IMR-90 (cell line): ENCODE data around the gene PYGM.

ENCODE experiments used
- BHLHE40 ChIP-seq: fragments of 150-350 bp; IDR thresholded peaks from 2 replicates; pipeline ENCODE4 v1.6.1; 2016; ENCODE audit warnings: mild to moderate bottlenecking, low read depth, low read length
- CEBPB ChIP-seq: IDR thresholded peaks from 2 replicates; pipeline ENCODE4 v1.6.1; 2012; ENCODE audit warnings: low read depth, low read length, improper control_type of control experiment
- CTCF ChIP-seq: conservative IDR thresholded peaks from 2 replicates; pipeline ENCODE4 v1.5.1; 2012; ENCODE audit warnings: mild to moderate bottlenecking, low read depth, low read length, improper control_type of control experiment
- ELK1 ChIP-seq: fragments of 150-350 bp; IDR thresholded peaks from 2 replicates; pipeline ENCODE4 v1.6.1; 2016; ENCODE audit warnings: low read depth, mild to moderate bottlenecking, low read length, moderate library complexity, borderline replicate concordance
- MAFK ChIP-seq: IDR thresholded peaks from 2 replicates; pipeline ENCODE4 v1.6.1; 2012; ENCODE audit warnings: low read depth, low read length, improper control_type of control experiment
- MAZ ChIP-seq: IDR thresholded peaks from 2 replicates; pipeline ENCODE4 v1.6.1; 2012; ENCODE audit warnings: low read depth, mild to moderate bottlenecking, low read length, improper control_type of control experiment, moderate library complexity, borderline replicate concordance
- MXI1 ChIP-seq: IDR thresholded peaks from 2 replicates; pipeline ENCODE4 v1.6.1; 2012; ENCODE audit warnings: low read depth, mild to moderate bottlenecking, low read length, moderate library complexity, borderline replicate concordance
- NFE2L2 ChIP-seq: fragments of 150-350 bp; IDR thresholded peaks from 2 replicates; pipeline ENCODE4 v1.6.1; 2016; ENCODE audit warnings: low read depth, mild to moderate bottlenecking, low read length
- POLR2A ChIP-seq: IDR thresholded peaks from 2 replicates; pipeline ENCODE4 v1.6.1; 2012; ENCODE audit warnings: mild to moderate bottlenecking, low read depth, low read length
- RAD21 ChIP-seq: IDR thresholded peaks from 2 replicates; pipeline ENCODE4 v1.6.1; 2012; ENCODE audit warnings: low read length, improper control_type of control experiment
- RCOR1 ChIP-seq: IDR thresholded peaks from 2 replicates; pipeline ENCODE4 v1.6.1; 2012; ENCODE audit warnings: mild to moderate bottlenecking, low read length, improper control_type of control experiment; ENCODE audit not compliant: insufficient replicate concordance
- RFX5 ChIP-seq: IDR thresholded peaks from 2 replicates; pipeline ENCODE4 v1.8.0; 2012; ENCODE audit warnings: low read depth, mild to moderate bottlenecking, low read length, moderate library complexity
- SMC3 ChIP-seq: fragments of 150-350 bp; IDR thresholded peaks from 2 replicates; pipeline ENCODE4 v1.6.1; 2016; ENCODE audit warnings: low read depth, mild to moderate bottlenecking, antibody characterized with exemption, low read length, moderate library complexity
- USF2 ChIP-seq: fragments of 150-350 bp; IDR thresholded peaks from 2 replicates; pipeline ENCODE4 v1.6.1; 2017; ENCODE audit warnings: mild to moderate bottlenecking, antibody characterized with exemption, low read length, low read depth

- TF ChIP-seq USF2 = no peak
- no peak for TF ChIP-seq MXI1
- TF ChIP-seq CTCF = no peak
- no peak for TF ChIP-seq POLR2A
- TF ChIP-seq ELK1 = no peak
- no peak for TF ChIP-seq RAD21
- TF ChIP-seq MAZ = no peak
- TF ChIP-seq BHLHE40 = no peak
- no peak for TF ChIP-seq MAFK
- no peak for TF ChIP-seq RCOR1
- TF ChIP-seq CEBPB = no peak
- TF ChIP-seq SMC3 = no peak
- no peak for TF ChIP-seq RFX5
- TF ChIP-seq NFE2L2 = no peak
Measured at GRCh38 chr11:64786308-64786707, 26.5 kb upstream of the PYGM start.
